ENCODE data around the gene RAVER1.
"Not testable (repeated sequence)": the region's sequence is repeated elsewhere in the genome, so short reads cannot be mapped to it uniquely, and the experiment has no call there.

RAVER1 gene

GRCh38 chr19:10290357-10290875, 42.9 kb downstream of the RAVER1 start:
- DNase-seq (ENCODE audit: low spot score) = no peak

- DNase-seq (ENCODE audit: low spot score) = no peak
Measured at GRCh38 chr19:10289836-10290356, 43.4 kb downstream of the RAVER1 start, which contains the start of gene ICAM5. ICAM5 (plus strand) TSS chr19:10289952; CDS start chr19:10290044, 92 bp downstream.

GRCh38 chr19:10289167-10289835, 44.0 kb downstream of the RAVER1 start:
- peak; percentile 67 for DNase-seq (ENCODE audit: low spot score)

- peak; percentile 50 for DNase-seq (ENCODE audit: low spot score)
Measured at GRCh38 chr19:10288662-10289166, 44.6 kb downstream of the RAVER1 start.

- no peak for DNase-seq (ENCODE audit: low spot score)
Measured at GRCh38 chr19:10286803-10287737, 46.3 kb downstream of the RAVER1 start, which contains the start of gene ICAM4. ICAM4 (plus strand) TSS chr19:10286955; CDS start chr19:10287013, 58 bp downstream.

GRCh38 chr19:10285393-10285792, 47.9 kb downstream of the RAVER1 start:
- no peak for DNase-seq (ENCODE audit: low spot score)

- DNase-seq (ENCODE audit: low spot score) = no peak
Measured at GRCh38 chr19:10284960-10285278, 48.4 kb downstream of the RAVER1 start.

- no peak for DNase-seq (ENCODE audit: low spot score)
Measured at GRCh38 chr19:10284065-10284959, 49.0 kb downstream of the RAVER1 start.

GRCh38 chr19:10283301-10284064, 49.8 kb downstream of the RAVER1 start:
- no peak for DNase-seq (ENCODE audit: low spot score)

GRCh38 chr19:10282043-10282442, 51.3 kb downstream of the RAVER1 start:
- DNase-seq (ENCODE audit: low spot score) = not testable (repeated sequence)

- no peak for DNase-seq (ENCODE audit: low spot score)
Measured at GRCh38 chr19:10279737-10280442, 53.4 kb downstream of the RAVER1 start.

- no peak for DNase-seq (ENCODE audit: low spot score)
Measured at GRCh38 chr19:10278935-10279334, 54.4 kb downstream of the RAVER1 start.

GRCh38 chr19:10277795-10278589, 55.3 kb downstream of the RAVER1 start:
- no peak for DNase-seq (ENCODE audit: low spot score)

- no peak for DNase-seq (ENCODE audit: low spot score)
Measured at GRCh38 chr19:10274589-10274988, 58.7 kb downstream of the RAVER1 start.

GRCh38 chr19:10271543-10272086, 61.7 kb downstream of the RAVER1 start:
- peak; percentile 45 for DNase-seq (ENCODE audit: low spot score)

GRCh38 chr19:10270616-10271394, 62.5 kb downstream of the RAVER1 start, which contains the start of gene ICAM1:
ICAM1 (plus strand) TSS chr19:10271120; CDS start chr19:10271160, 40 bp downstream.
- peak; percentile 87 for DNase-seq (ENCODE audit: low spot score)

- DNase-seq (ENCODE audit: low spot score) = peak; percentile 83
Measured at GRCh38 chr19:10270180-10270615, 63.1 kb downstream of the RAVER1 start.

All from activated CD4-positive, alpha-beta T cell treated with anti-CD3 and anti-CD28 coated beads, Interleukin-2, Interleukin-4, amounts not matched to agents 100 ng/mL and 50 ng/mL, durations not matched to agents 16 hours and 8 hours (primary cell).